ENCODE measurements around the gene TMEM39A. TPM values are rescaled to one million over a fixed set of nuclear protein-coding genes. Genes with fewer than 3 reads are reported as not detected.

TMEM39A gene
- total and polyA plus RNA-seq, 4 donors, result 19.9 to 38.7 (median 29.0) TPM

DNA sequence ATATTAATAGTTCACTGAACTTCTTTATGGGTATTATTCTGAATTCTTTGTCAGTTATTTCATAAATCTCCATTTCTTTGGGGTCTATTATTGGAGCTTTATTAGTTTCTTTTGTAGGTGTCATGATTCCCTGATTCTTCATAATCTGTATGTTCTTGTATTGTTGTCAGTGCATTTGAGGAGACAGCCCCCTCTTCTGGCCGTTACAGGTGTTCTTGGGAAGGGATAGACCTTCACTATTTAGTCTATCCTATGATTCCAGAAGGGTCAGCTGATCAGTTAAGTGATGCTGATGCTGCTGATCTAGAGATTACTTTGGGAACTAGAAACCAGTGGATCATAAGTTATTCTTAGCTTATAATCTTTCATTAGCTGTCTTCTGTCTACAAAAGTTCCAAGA lies 34.9 kb downstream of the TMEM39A start:
- H3K4me1 ChIP-seq (ENCODE audit: control insufficient read depth, insufficient read depth, low read length), result no peaks in the 10 kb centered on the region
- WGBS (ENCODE audit: insufficient coverage), result no CpG with 5 or more reads among the region's 1 CpG
- no peaks in the 10 kb centered on the region for H3K27me3 ChIP-seq (ENCODE audit: control insufficient read depth, insufficient read depth, low read length)
- H3K4me3 ChIP-seq (ENCODE audit: low read depth, low read length), result no peak overlapping the region
- no peak overlapping the region for H3K27ac ChIP-seq (ENCODE audit: low read depth, low read length)
- peaks cover 5% of the 10 kb centered on the region for H3K36me3 ChIP-seq (ENCODE audit: control insufficient read depth, insufficient read depth, low read length)
- no peak for DNase-seq (ENCODE audit: low read depth in 4 of 6, low spot score in 6 of 6)
- peaks cover 32% of the 10 kb centered on the region for H3K9me3 ChIP-seq (ENCODE audit: control insufficient read depth, insufficient read depth, low read length)

DNA sequence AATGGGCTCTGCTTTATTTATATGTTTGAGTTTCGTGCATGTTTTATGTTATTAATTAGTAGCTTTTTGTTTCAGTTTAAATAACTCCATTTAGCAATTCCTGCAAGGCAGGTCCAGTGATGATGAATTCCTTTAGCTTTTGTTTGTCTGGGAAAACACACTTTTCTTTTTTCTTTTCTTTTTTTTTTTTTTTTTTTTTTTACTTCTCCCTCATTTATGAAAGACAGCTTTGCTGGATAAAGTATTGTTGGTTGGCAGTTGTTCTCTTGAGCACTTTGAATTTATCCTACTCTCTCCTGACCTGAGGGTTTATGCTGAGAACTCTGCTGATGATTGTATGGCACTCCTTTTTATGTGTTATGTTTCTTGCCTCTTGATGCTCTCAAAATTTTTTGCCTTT lies 35.7 kb downstream of the TMEM39A start:
- no CpG with 5 or more reads among the region's 1 CpG for WGBS (ENCODE audit: insufficient coverage)

GRCh38 chr3:119420196-119420595 lies 43.2 kb downstream of the TMEM39A start:
- H3K27me3 ChIP-seq (ENCODE audit: control insufficient read depth, insufficient read depth, low read length), result no peaks in the 10 kb centered on the region
- no CpG with 5 or more reads among the region's 2 CpGs for WGBS (ENCODE audit: insufficient coverage)
- H3K9me3 ChIP-seq (ENCODE audit: control insufficient read depth, insufficient read depth, low read length), result peaks cover 2% of the 10 kb centered on the region
- H3K27ac ChIP-seq (ENCODE audit: low read depth, low read length), result no peak overlapping the region
- H3K36me3 ChIP-seq (ENCODE audit: control insufficient read depth, insufficient read depth, low read length), result peaks cover 3% of the 10 kb centered on the region
- H3K4me3 ChIP-seq (ENCODE audit: low read depth, low read length), result no peak overlapping the region
- DNase-seq (ENCODE audit: low read depth in 4 of 6, low spot score in 6 of 6), result no peak
- no peaks in the 10 kb centered on the region for H3K4me1 ChIP-seq (ENCODE audit: control insufficient read depth, insufficient read depth, low read length)

More for the DNA sequence above, 35.7 kb downstream of the TMEM39A start:
- H3K4me1 ChIP-seq (ENCODE audit: control insufficient read depth, insufficient read depth, low read length), result no peaks in the 10 kb centered on the region
- H3K27me3 ChIP-seq (ENCODE audit: control insufficient read depth, insufficient read depth, low read length), result no peaks in the 10 kb centered on the region
- H3K4me3 ChIP-seq (ENCODE audit: low read depth, low read length), result no peak overlapping the region
- peak in 1 of 6 donors; percentile 21 for DNase-seq (ENCODE audit: low read depth in 4 of 6, low spot score in 6 of 6)
- H3K9me3 ChIP-seq (ENCODE audit: control insufficient read depth, insufficient read depth, low read length), result peaks cover 32% of the 10 kb centered on the region
- peaks cover 5% of the 10 kb centered on the region for H3K36me3 ChIP-seq (ENCODE audit: control insufficient read depth, insufficient read depth, low read length)
- no peak overlapping the region for H3K27ac ChIP-seq (ENCODE audit: low read depth, low read length)

DNA sequence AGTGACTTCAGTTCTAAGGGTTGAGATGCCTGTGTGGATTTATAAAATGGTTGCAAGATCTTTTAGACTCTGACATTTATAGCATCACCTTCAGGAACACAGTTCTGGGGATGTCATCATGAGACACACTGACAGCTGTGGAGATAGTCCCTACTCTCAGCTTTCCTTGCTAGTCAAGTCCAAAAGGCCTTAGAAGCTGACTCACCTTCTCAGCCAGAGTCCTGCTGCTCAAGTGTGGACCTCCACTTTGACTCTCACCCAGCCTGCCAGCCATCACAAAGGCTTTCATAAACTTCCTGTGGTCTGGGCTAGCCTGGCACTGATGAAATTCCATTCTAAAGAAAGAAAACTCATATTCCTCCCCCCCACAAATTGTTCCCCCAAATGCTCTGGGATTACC lies 44.8 kb downstream of the TMEM39A start:
- Histone ChIP-seq H3K4me1 (ENCODE audit: control insufficient read depth, insufficient read depth, low read length) (no peaks in the 10 kb centered on the region), H3K36me3 (ENCODE audit: control insufficient read depth, insufficient read depth, low read length) (peaks cover 14% of the 10 kb centered on the region), H3K27me3 (ENCODE audit: control insufficient read depth, insufficient read depth, low read length) (no peaks in the 10 kb centered on the region), H3K4me3 (ENCODE audit: low read depth, low read length) (no peak overlapping the region), H3K9me3 (ENCODE audit: control insufficient read depth, insufficient read depth, low read length) (no peaks in the 10 kb centered on the region), H3K27ac (ENCODE audit: low read depth, low read length) (no peak overlapping the region)
- no peak for DNase-seq (ENCODE audit: low read depth in 4 of 6, low spot score in 6 of 6)

DNA sequence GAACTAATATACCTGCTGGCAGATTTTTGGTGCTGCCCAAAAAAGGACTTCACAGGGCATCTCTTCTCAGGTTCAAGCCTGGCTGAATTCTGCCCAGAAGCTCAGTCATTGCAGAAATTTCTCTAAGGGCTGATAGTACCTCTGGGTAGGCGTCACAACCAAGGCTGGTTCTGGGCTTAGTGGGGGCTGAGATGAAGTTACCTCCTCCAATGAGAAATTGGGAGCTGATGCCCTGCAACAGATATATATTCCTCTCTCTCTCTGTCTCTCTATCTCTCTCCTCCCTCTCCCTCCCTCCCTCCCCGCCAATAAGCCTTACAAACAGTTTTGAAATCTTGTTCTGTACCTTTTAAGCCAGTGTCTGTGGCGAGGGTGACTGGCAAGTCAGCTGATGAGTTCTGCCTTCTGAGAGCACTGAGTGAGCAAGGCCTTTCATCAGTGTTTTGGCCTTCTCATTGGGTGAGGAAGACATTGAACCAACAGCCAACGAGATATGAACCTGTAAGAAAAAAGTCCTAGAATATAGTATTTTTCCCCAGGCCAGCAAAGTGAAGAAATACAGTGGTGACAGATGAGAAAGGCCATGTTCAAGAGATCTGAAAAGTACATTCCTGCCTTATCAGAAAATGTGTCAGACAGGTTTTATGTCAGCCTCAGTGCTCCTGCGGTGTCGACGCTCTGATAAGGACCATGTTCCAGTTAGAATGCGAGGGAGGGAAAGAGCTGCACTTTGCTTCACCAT lies 45.5 kb downstream of the TMEM39A start:
- WGBS (ENCODE audit: insufficient coverage), result 93% methylated on average over 5 of the region's 8 CpGs
- Histone ChIP-seq H3K27me3 (ENCODE audit: control insufficient read depth, insufficient read depth, low read length) (no peaks in the 10 kb centered on the region), H3K9me3 (ENCODE audit: control insufficient read depth, insufficient read depth, low read length) (no peaks in the 10 kb centered on the region), H3K4me3 (ENCODE audit: low read depth, low read length) (no peak overlapping the region), H3K27ac (ENCODE audit: low read depth, low read length) (no peak overlapping the region), H3K4me1 (ENCODE audit: control insufficient read depth, insufficient read depth, low read length) (no peaks in the 10 kb centered on the region), H3K36me3 (ENCODE audit: control insufficient read depth, insufficient read depth, low read length) (peaks cover 14% of the 10 kb centered on the region)
- no peak for DNase-seq (ENCODE audit: low read depth in 4 of 6, low spot score in 6 of 6)

DNA sequence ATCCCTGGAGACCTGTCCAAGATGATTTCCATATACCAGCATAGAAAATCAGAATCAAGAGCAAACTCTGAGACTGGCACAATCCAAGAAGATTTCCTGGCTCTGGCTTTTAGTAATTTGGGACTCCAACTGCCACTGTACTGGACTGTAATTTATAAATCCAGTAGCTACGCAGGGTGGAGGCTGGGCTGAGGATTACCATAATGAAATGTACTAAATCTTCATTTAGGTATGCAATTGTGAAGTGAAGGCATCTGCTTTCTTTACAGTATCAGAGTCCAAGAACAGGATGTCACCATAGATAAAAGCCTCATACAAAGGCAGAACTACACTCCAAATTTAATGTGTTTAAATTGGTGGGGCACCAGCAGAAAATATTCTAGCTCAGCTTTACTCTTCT lies 46.5 kb downstream of the TMEM39A start:
- no peak for DNase-seq (ENCODE audit: low read depth in 4 of 6, low spot score in 6 of 6)
- Histone ChIP-seq H3K27ac (ENCODE audit: low read depth, low read length) (no peak overlapping the region), H3K4me1 (ENCODE audit: control insufficient read depth, insufficient read depth, low read length) (no peaks in the 10 kb centered on the region), H3K4me3 (ENCODE audit: low read depth, low read length) (no peak overlapping the region), H3K36me3 (ENCODE audit: control insufficient read depth, insufficient read depth, low read length) (peaks cover 14% of the 10 kb centered on the region), H3K27me3 (ENCODE audit: control insufficient read depth, insufficient read depth, low read length) (no peaks in the 10 kb centered on the region), H3K9me3 (ENCODE audit: control insufficient read depth, insufficient read depth, low read length) (no peaks in the 10 kb centered on the region)
- no CpG with 5 or more reads among the region's 1 CpG for WGBS (ENCODE audit: insufficient coverage)

- 83% methylated on average over 5 of the region's 7 CpGs for WGBS (ENCODE audit: insufficient coverage)
- no peak for DNase-seq (ENCODE audit: low read depth in 4 of 6, low spot score in 6 of 6)
- Histone ChIP-seq H3K4me3 (ENCODE audit: low read depth, low read length) (no peak overlapping the region), H3K27me3 (ENCODE audit: control insufficient read depth, insufficient read depth, low read length) (no peaks in the 10 kb centered on the region), H3K27ac (ENCODE audit: low read depth, low read length) (no peak overlapping the region), H3K4me1 (ENCODE audit: control insufficient read depth, insufficient read depth, low read length) (no peaks in the 10 kb centered on the region), H3K9me3 (ENCODE audit: control insufficient read depth, insufficient read depth, low read length) (no peaks in the 10 kb centered on the region), H3K36me3 (ENCODE audit: control insufficient read depth, insufficient read depth, low read length) (peaks cover 21% of the 10 kb centered on the region)
Observed at GRCh38 chr3:119413603-119414280, 49.7 kb downstream of the TMEM39A start.

DNA sequence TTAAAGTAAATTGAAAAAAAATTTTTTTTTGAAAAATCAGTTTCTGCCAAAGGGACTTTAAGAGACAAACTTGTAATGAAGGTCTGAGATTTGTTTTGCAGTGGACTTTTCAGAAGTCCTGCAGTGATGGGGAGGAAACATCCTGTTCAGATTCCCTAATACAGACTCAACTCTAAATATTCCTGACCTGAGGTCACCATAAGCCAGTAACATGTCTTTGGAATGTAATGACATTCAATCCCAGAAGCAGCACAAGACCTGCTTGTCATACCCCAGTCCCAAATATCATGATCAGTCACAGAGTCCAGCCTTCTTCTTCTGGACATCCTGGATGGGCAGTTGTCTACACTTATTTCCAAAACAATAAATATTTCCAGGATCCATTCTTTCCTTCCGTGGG lies 53.6 kb downstream of the TMEM39A start:
- Histone ChIP-seq H3K27me3 (ENCODE audit: control insufficient read depth, insufficient read depth, low read length) (no peaks in the 10 kb centered on the region), H3K27ac (ENCODE audit: low read depth, low read length) (no peak overlapping the region), H3K4me1 (ENCODE audit: control insufficient read depth, insufficient read depth, low read length) (no peaks in the 10 kb centered on the region), H3K36me3 (ENCODE audit: control insufficient read depth, insufficient read depth, low read length) (peaks cover 17% of the 10 kb centered on the region), H3K9me3 (ENCODE audit: control insufficient read depth, insufficient read depth, low read length) (no peaks in the 10 kb centered on the region), H3K4me3 (ENCODE audit: low read depth, low read length) (no peak overlapping the region)
- no CpG with 5 or more reads among the region's 1 CpG for WGBS (ENCODE audit: insufficient coverage)
- no peak for DNase-seq (ENCODE audit: low read depth in 4 of 6, low spot score in 6 of 6)

- no peaks in the 10 kb centered on the region for H3K4me1 ChIP-seq (ENCODE audit: control insufficient read depth, insufficient read depth, low read length)
- no peaks in the 10 kb centered on the region for H3K27me3 ChIP-seq (ENCODE audit: control insufficient read depth, insufficient read depth, low read length)
- H3K36me3 ChIP-seq (ENCODE audit: control insufficient read depth, insufficient read depth, low read length), result peaks cover 8% of the 10 kb centered on the region
- no peaks in the 10 kb centered on the region for H3K9me3 ChIP-seq (ENCODE audit: control insufficient read depth, insufficient read depth, low read length)
- WGBS (ENCODE audit: insufficient coverage), result 100% methylated on average over 2 of the region's 3 CpGs
- H3K27ac ChIP-seq (ENCODE audit: low read depth, low read length), result no peak overlapping the region
- H3K4me3 ChIP-seq (ENCODE audit: low read depth, low read length), result no peak overlapping the region
- no peak for DNase-seq (ENCODE audit: low read depth in 4 of 6, low spot score in 6 of 6)
Observed at GRCh38 chr3:119408243-119408950, 55.0 kb downstream of the TMEM39A start.

Data from spinal cord (tissue), 10 donors.